Suppressor macrophage treated with lipopolysaccharide for 1 hour (primary cell): ENCODE measurements around the gene MYCBPAP.

Experiments used
- DNase-seq, 3 donors: peaks; one replicate each; pipeline ENCODE4 v3.0.0-alpha.2; 2020 to 2022

MYCBPAP gene

GRCh38 chr17:50517504-50518383 is 9.5 kb downstream of the MYCBPAP start:
- no peak for DNase-seq

GRCh38 chr17:50518384-50519023 is 10.3 kb downstream of the MYCBPAP start:
- DNase-seq = no peak

- no peak for DNase-seq
Observed at GRCh38 chr17:50519141-50519834, 11.0 kb downstream of the MYCBPAP start.

- no peak for DNase-seq
Observed at GRCh38 chr17:50520483-50520882, 12.2 kb downstream of the MYCBPAP start.

- DNase-seq = no peak
Observed at GRCh38 chr17:50521514-50521913, 13.3 kb downstream of the MYCBPAP start.

- no peak for DNase-seq
Observed at GRCh38 chr17:50522766-50523165, 14.5 kb downstream of the MYCBPAP start.

GRCh38 chr17:50523208-50523607 is 15.0 kb downstream of the MYCBPAP start:
- no peak for DNase-seq

GRCh38 chr17:50524838-50525237 is 16.6 kb downstream of the MYCBPAP start:
- no peak for DNase-seq

GRCh38 chr17:50527155-50527762 is 19.0 kb downstream of the MYCBPAP start:
- peak in 1 of 3 donors; percentile 34 for DNase-seq

GRCh38 chr17:50527949-50528474 is 19.8 kb downstream of the MYCBPAP start:
- no peak for DNase-seq

GRCh38 chr17:50529849-50530248 is 21.6 kb downstream of the MYCBPAP start:
- DNase-seq = no peak

- DNase-seq = peak in 2 of 3 donors; percentile 23 to 48
Observed at GRCh38 chr17:50531428-50532025, 23.3 kb downstream of the MYCBPAP start.

GRCh38 chr17:50532452-50533024 is 24.3 kb downstream of the MYCBPAP start, which contains the start of gene EPN3:
EPN3 (plus strand) TSS chr17:50532735; CDS start chr17:50536557, 3,822 bp downstream.
- no peak for DNase-seq

- no peak for DNase-seq
Observed at GRCh38 chr17:50533185-50533584, 24.9 kb downstream of the MYCBPAP start.

GRCh38 chr17:50533720-50534148 is 25.5 kb downstream of the MYCBPAP start:
- DNase-seq = no peak

GRCh38 chr17:50534222-50534978 is 26.2 kb downstream of the MYCBPAP start:
- peak in 2 of 3 donors; percentile 31 to 39 for DNase-seq

- DNase-seq = peak in 2 of 3 donors; percentile 21 to 25
Observed at GRCh38 chr17:50534979-50535326, 26.7 kb downstream of the MYCBPAP start.

GRCh38 chr17:50535407-50535806 is 27.2 kb downstream of the MYCBPAP start:
- DNase-seq = no peak

- no peak for DNase-seq
Observed at GRCh38 chr17:50536683-50537646, 28.7 kb downstream of the MYCBPAP start.
